GM12878 (cell line): ENCODE results near the gene ANTXR1. TPM values are rescaled to one million over a fixed set of nuclear protein-coding genes. Genes with fewer than 3 reads are reported as not detected.

Experiments used
- ATAC-seq: fragments of 200-7000 bp; cut with Tn5 transposase; 3 replicates; pipeline ENCODE4 v1.9.1; 2020; ENCODE audit warnings: mild to moderate bottlenecking, moderate library complexity
- BruUV-seq: library from RNA; stranded (reverse); fragments of 400-500 nt; replicated peaks from 2 replicates; lab custom pipeline; 2021; lab: Mats Ljungman, UMichigan
- CTCF ChIA-PET: fragments of 300-600 bp; sonication (Branson Sonifier 250); formaldehyde crosslinking; extraction: SDS; loops from one replicate; lab custom pipeline; 2021; ENCODE audit warnings: inconsistent platforms; lab: Yijun Ruan, JAX
- POLR2A ChIA-PET: fragments of 350-600 bp; formaldehyde crosslinking; extraction: SDS; loops from one replicate; lab custom pipeline; 2021; ENCODE audit warnings: inconsistent platforms; lab: Charles Lee
- RAD21 ChIA-PET: fragments of 300-600 bp; sonication (Branson Sonifier 250); formaldehyde crosslinking; loops from one replicate; lab custom pipeline; 2023; ENCODE audit warnings: antibody characterized with exemption; ENCODE audit not compliant: unreplicated experiment; lab: Charles Lee
- SMC1A ChIA-PET: fragments of 300-600 bp; sonication (Branson Sonifier 250); formaldehyde crosslinking; loops from one replicate; lab custom pipeline; 2023; ENCODE audit not compliant: unreplicated experiment, uncharacterized antibody; lab: Charles Lee
- DNase-seq: peaks from one replicate; pipeline ENCODE4 v3.0.0-alpha.2; 2011; ENCODE audit warnings: low read depth, low spot score
- FAIRE-seq: peaks from 3 replicates; lab custom pipeline; 2011; peaks lifted over from hg19 to GRCh38; lab: Jason Lieb, UNC
- H2AFZ ChIP-seq: 2 replicates; pipeline ENCODE4 v1.6.0; 2011; ENCODE audit warnings: low read depth, low read length, control low read depth; ENCODE audit not compliant: control insufficient read depth
- H3K27ac ChIP-seq: 2 replicates; pipeline ENCODE4 v1.5.1; 2011; ENCODE audit warnings: control low read depth; ENCODE audit not compliant: control insufficient read depth, insufficient read depth
- H3K27me3 ChIP-seq, 2 experiments: replicated peaks in 1 of 2; 2 replicates each; pipeline versions ENCODE4 v1.6.0 to v1.6.1; 2011; ENCODE audit warnings: low read length in 1 of 2; ENCODE audit not compliant: control insufficient read depth in 2 of 2, insufficient read depth in 2 of 2
- H3K36me3 ChIP-seq, 2 experiments: 2 replicates each; pipeline ENCODE4 v1.5.1; 2011; ENCODE audit warnings: low read length in 1 of 2; ENCODE audit not compliant: control insufficient read depth in 2 of 2, insufficient read depth in 2 of 2
- H3K4me1 ChIP-seq: 2 replicates; pipeline ENCODE4 v1.6.1; 2011; ENCODE audit warnings: mild to moderate bottlenecking, low read length, moderate library complexity, mixed read lengths; ENCODE audit not compliant: control insufficient read depth, insufficient read depth
- H3K4me2 ChIP-seq: 2 replicates; pipeline ENCODE4 v1.6.0; 2011; ENCODE audit warnings: control low read depth; ENCODE audit not compliant: control insufficient read depth, insufficient read depth
- H3K4me3 ChIP-seq: fragments of 200-600 bp; sonication (generic); 2 replicates; pipeline ENCODE4 v1.5.1; 2016
- H3K79me2 ChIP-seq: 2 replicates; pipeline ENCODE4 v1.6.0; 2011; ENCODE audit warnings: low read length; ENCODE audit not compliant: control insufficient read depth, insufficient read depth
- H3K9ac ChIP-seq: 2 replicates; pipeline ENCODE4 v1.8.0; 2011; ENCODE audit warnings: low read length, control low read depth, mixed read lengths; ENCODE audit not compliant: control insufficient read depth, insufficient read depth
- H3K9me3 ChIP-seq: replicated peaks from 3 replicates; pipeline ENCODE4 v1.5.1; 2011; ENCODE audit warnings: mild to moderate bottlenecking, low read length; ENCODE audit not compliant: control insufficient read depth, insufficient read depth
- H4K20me1 ChIP-seq: 2 replicates; pipeline ENCODE4 v1.6.0; 2011; ENCODE audit not compliant: control insufficient read depth, insufficient read depth
- EED ChIP-seq: sonication (generic); IDR thresholded peaks from 2 replicates; pipeline ENCODE4 v1.6.1; 2016; ENCODE audit warnings: antibody characterized with exemption, low read depth
- EGR1 ChIP-seq, 2 experiments: IDR thresholded peaks; 1 replicate in 1 of 2; 2 replicates in 1 of 2; pipeline ENCODE4 v1.6.1; 2011 to 2012; ENCODE audit warnings: low read depth in 2 of 2, low read length in 2 of 2, borderline replicate concordance in 1 of 2, mild to moderate bottlenecking in 1 of 2, moderate library complexity in 1 of 2
- EP300 ChIP-seq, 2 experiments: fragments of 150-350 bp in 1 of 2; IDR thresholded peaks; 2 replicates each; pipeline ENCODE4 v1.6.1; 2011 to 2012; ENCODE audit warnings: low read depth in 2 of 2, low read length in 2 of 2, borderline replicate concordance in 1 of 2, improper control_type of control experiment in 1 of 2, inconsistent platforms in 1 of 2; ENCODE audit not compliant: control insufficient read depth in 1 of 2
- GATAD2B ChIP-seq: fragments of 450-650 bp; conservative IDR thresholded peaks from 2 replicates; pipeline ENCODE4 v1.6.1; 2017; ENCODE audit warnings: low read depth, mild to moderate bottlenecking, moderate library complexity
- HCFC1 ChIP-seq: fragments of 150-350 bp; IDR thresholded peaks from 2 replicates; pipeline ENCODE4 v1.6.1; 2014; ENCODE audit warnings: low read length
- HDAC2 ChIP-seq: fragments of 200-600 bp; sonication (generic); IDR thresholded peaks from 2 replicates; pipeline ENCODE4 v1.6.1; 2017
- IKZF1 ChIP-seq: fragments of 450-650 bp; conservative IDR thresholded peaks from 2 replicates; pipeline ENCODE4 v1.6.1; 2017; ENCODE audit warnings: antibody characterized with exemption, mild to moderate bottlenecking
- IRF3 ChIP-seq: fragments of 450-650 bp; IDR thresholded peaks from 2 replicates; pipeline ENCODE4 v1.6.1; 2014; ENCODE audit warnings: mild to moderate bottlenecking
- MTA2 ChIP-seq: fragments of 450-650 bp; IDR thresholded peaks from 2 replicates; pipeline ENCODE4 v1.6.1; 2016; ENCODE audit warnings: low read depth, mild to moderate bottlenecking, moderate library complexity
- RCOR1 ChIP-seq: conservative IDR thresholded peaks from 2 replicates; pipeline ENCODE4 v1.6.1; 2012; ENCODE audit warnings: low read depth, low read length, improper control_type of control experiment
- RFX5 ChIP-seq: IDR thresholded peaks from 2 replicates; pipeline ENCODE4 v1.6.1; 2011; ENCODE audit warnings: low read depth, low read length, improper control_type of control experiment
- WGBS: methylation state at CpG from one replicate; pipeline ENCODE4 v1.1.6; 2016; ENCODE audit warnings: low lambda C conversion rate; ENCODE audit not compliant: insufficient replicate concordance, insufficient coverage; ENCODE audit errors: missing lambda C conversion rate; 5-methylcytosine and 5-hydroxymethylcytosine counted together
- in situ Hi-C: fragments of 300-500 bp; cut with MboI; formaldehyde crosslinking; loops from 9 replicates; pipeline ENCODE4 v1.14.3; 2018; ENCODE audit warnings: mixed read lengths
- intact Hi-C: fragments of 100-400 bp; cut with micrococcal nuclease; formaldehyde crosslinking; loops from one replicate; pipeline ENCODE4 v1.14.2; 2022; ENCODE audit not compliant: unreplicated experiment
- polyA plus RNA-seq, 11 experiments: library from polyadenylated mRNA; depleted of rRNA in 4 of 11; unstranded in 6 of 11; stranded (reverse) in 5 of 11; fragments of >200 nt; fragmentation: Nextera tagmentation in 4 of 11; fragmentation: Illumina TruSeq in 1 of 11; extraction: Ambion mirVana in 4 of 11; extraction: Trizol in 1 of 11; gene quantifications; 1 replicate in 1 of 11; 2 replicates in 10 of 11; pipeline versions ENCODE4 v1.2.1 to v1.2.3, GENCODE V29; 2011 to 2016; ENCODE audit warnings: inconsistent platforms in 2 of 11, missing spikeins in 2 of 11, low read depth in 1 of 11
- total RNA-seq, 4 experiments: library from RNA; depleted of rRNA in 3 of 4; stranded (reverse); fragments of >200 nt in 3 of 4; fragmentation: Illumina TruSeq in 1 of 4; extraction: Trizol in 1 of 4; gene quantifications; 2 replicates each; pipeline versions ENCODE4 v1.2.1 to v1.2.3, GENCODE V29; 2013 to 2021

ANTXR1 gene
- total and polyA plus RNA-seq, 10 of the 15 experiments (the other 5 are each of a cell fraction or from before 2014, with no cell fraction given) = 0.09 to 0.26 TPM; not detected in 8

DNA sequence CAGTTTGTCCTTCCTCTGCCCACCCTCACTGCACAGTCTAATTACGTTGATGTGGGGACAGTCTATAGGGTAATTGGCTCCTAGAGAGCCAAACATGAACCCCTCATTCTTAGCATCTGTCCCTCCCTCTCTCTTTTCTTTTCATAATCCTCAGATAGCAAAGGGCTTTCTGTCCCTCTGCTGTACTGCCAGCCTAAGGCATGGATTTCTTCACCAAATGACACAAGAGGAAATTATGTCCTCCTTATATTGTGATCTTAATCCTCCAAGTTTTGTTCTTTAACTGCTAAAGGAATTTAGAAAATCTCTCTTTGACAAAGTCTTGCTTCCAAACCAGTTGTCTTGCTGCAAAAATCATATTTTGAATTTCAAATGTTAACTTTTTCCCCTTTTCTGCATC, 18.5 kb downstream of the ANTXR1 start:
- intact Hi-C loops (no loop called here), in situ Hi-C loops (no loop called here)
- no peak overlapping the region for H2AFZ ChIP-seq
- no peaks in the 10 kb centered on the region for H3K36me3 ChIP-seq
- CTCF ChIA-PET = no interaction called here
- DNase-seq (no peak), FAIRE-seq (no peak), ATAC-seq (no peak)
- BruUV-seq = no TSS peak
- H3K4me1 ChIP-seq = no peaks in the 10 kb centered on the region
- POLR2A ChIA-PET = no interaction called here
- SMC1A ChIA-PET = interaction anchor here (1.2 kb wide), 1 partner anchor 8 kb away, joined by 3 read pairs; no protein-coding TSS in a partner anchor
- no peak overlapping the region for H3K4me2 ChIP-seq
- no peak overlapping the region for H3K9ac ChIP-seq
- RAD21 ChIA-PET = no interaction called here
- WGBS = 0% methylated on average over 1 of the region's 1 CpG
- peaks cover 0 to 3% of the 10 kb centered on the region in 2 experiments; a peak in 2 of 4 replicates for H3K27me3 ChIP-seq
- no peaks in the 10 kb centered on the region for H4K20me1 ChIP-seq
- no peaks in the 10 kb centered on the region for H3K9me3 ChIP-seq
- TF ChIP-seq RCOR1 (no peak), HCFC1 (no peak), IKZF1 (no peak), MTA2 (no peak), EP300 (IDR thresholded peaks at IDR 0.05; ENCODE audit: borderline replicate concordance in 1 of 2, control insufficient read depth in 1 of 2, low read depth in 2 of 2, low read length in 2 of 2) (no peak), GATAD2B (no peak), EGR1 (IDR thresholded peaks at IDR 0.05; ENCODE audit: borderline replicate concordance in 1 of 2, low read depth in 2 of 2, low read length in 2 of 2) (no peak), RFX5 (no peak), EED (no peak), HDAC2 (no peak), IRF3 (no peak)
- TF ChIP-seq, all 136 proteins: peak for 0
- no peak overlapping the region for H3K4me3 ChIP-seq
- no peaks in the 10 kb centered on the region for H3K79me2 ChIP-seq
- H3K27ac ChIP-seq = no peak overlapping the region
